ENCODE measurements around the gene OBI1.

Gene OBI1

GRCh38 chr13:78658630-78659449, at the start of gene OBI1:
TSS of gene OBI1 (minus strand) at chr13:78659155. CDS start at chr13:78659120, 35 bp downstream.
- DNase-seq (ENCODE audit: low read depth in 2 of 2), result peak; percentile 84

- DNase-seq (ENCODE audit: low read depth in 2 of 2), result no peak
Observed at GRCh38 chr13:78701383-78701782, 42.4 kb upstream of the OBI1 start.

- no peak for DNase-seq (ENCODE audit: low read depth in 2 of 2)
Observed at GRCh38 chr13:78700121-78700910, 41.4 kb upstream of the OBI1 start.

- DNase-seq (ENCODE audit: low read depth in 2 of 2), result no peak
Observed at GRCh38 chr13:78689011-78689410, 30.1 kb upstream of the OBI1 start.

GRCh38 chr13:78686461-78686860, 27.5 kb upstream of the OBI1 start:
- no peak for DNase-seq (ENCODE audit: low read depth in 2 of 2)

- DNase-seq (ENCODE audit: low read depth in 2 of 2), result no peak
Observed at GRCh38 chr13:78680576-78681350, 21.8 kb upstream of the OBI1 start.

- DNase-seq (ENCODE audit: low read depth in 2 of 2), result no peak
Observed at GRCh38 chr13:78680115-78680561, 21.2 kb upstream of the OBI1 start.

- no peak for DNase-seq (ENCODE audit: low read depth in 2 of 2)
Observed at GRCh38 chr13:78679329-78679728, 20.4 kb upstream of the OBI1 start.

- no peak for DNase-seq (ENCODE audit: low read depth in 2 of 2)
Observed at GRCh38 chr13:78675112-78675511, 16.2 kb upstream of the OBI1 start.

- no peak for DNase-seq (ENCODE audit: low read depth in 2 of 2)
Observed at GRCh38 chr13:78674638-78675037, 15.7 kb upstream of the OBI1 start.

GRCh38 chr13:78662467-78662866, 3.5 kb upstream of the OBI1 start:
- no peak for DNase-seq (ENCODE audit: low read depth in 2 of 2)

GRCh38 chr13:78660495-78660857, 1.5 kb upstream of the OBI1 start:
- DNase-seq (ENCODE audit: low read depth in 2 of 2), result no peak

GRCh38 chr13:78659732-78660494, 958 bp upstream of the OBI1 start:
- no peak for DNase-seq (ENCODE audit: low read depth in 2 of 2)

- DNase-seq (ENCODE audit: low read depth in 2 of 2), result no peak
Observed at GRCh38 chr13:78659450-78659730, 435 bp upstream of the OBI1 start.

GRCh38 chr13:78657699-78658629, 991 bp downstream of the OBI1 start:
- DNase-seq (ENCODE audit: low read depth in 2 of 2), result no peak

- DNase-seq (ENCODE audit: low read depth in 2 of 2), result no peak
Observed at GRCh38 chr13:78655906-78656305, 3.0 kb downstream of the OBI1 start.

GRCh38 chr13:78655007-78655406, 3.9 kb downstream of the OBI1 start:
- no peak for DNase-seq (ENCODE audit: low read depth in 2 of 2)

- DNase-seq (ENCODE audit: low read depth in 2 of 2), result no peak
Observed at GRCh38 chr13:78652651-78653050, 6.3 kb downstream of the OBI1 start.

GRCh38 chr13:78650717-78651083, 8.3 kb downstream of the OBI1 start:
- DNase-seq (ENCODE audit: low read depth in 2 of 2), result no peak

GRCh38 chr13:78649997-78650716, 8.8 kb downstream of the OBI1 start:
- no peak for DNase-seq (ENCODE audit: low read depth in 2 of 2)
